ENCODE measurements around the gene SLC26A6.

The SLC26A6 gene

DNA sequence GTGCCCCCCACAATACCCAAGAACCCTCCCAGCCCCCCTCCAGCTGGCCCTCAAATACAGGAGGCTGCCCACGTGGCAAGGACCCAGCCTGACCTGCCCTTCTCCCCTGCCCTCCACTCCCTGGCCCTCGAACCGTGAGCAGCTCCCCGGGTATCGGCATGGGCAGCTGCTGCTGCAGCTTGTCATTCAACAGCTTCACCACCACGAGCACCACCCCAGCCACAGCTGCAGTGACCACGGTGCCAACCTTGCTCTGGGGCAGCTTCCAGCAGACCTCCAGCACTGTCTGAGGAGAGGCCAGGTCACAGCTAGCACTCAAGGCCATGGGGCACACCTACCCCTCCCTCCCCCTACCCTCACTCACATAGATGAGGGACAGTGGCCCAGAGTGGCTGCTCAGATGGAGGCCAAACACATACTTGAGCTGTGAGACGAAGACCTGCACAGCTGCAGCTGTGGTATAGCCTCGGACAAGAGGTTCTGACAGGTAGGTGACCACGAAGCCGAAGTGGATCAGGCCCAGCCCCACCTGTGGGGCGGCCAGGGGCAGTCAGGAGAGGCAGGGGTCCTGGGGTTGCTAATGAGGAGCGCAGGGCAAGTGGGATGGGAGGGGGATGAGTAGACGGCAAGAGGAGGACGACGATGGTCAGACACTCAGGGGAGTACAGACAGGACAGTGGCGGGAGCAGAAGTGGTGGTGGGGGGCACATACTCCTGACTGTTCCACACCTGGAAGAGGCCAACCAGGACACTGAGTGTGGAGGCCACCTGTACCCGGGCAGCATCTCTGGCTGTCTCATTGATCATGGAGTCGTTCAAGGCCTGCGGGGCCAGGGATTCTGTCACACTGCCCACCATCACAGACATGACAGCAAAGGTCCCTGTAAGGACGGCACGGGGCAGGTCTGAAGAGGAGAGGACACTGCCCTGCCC lies 3.5 kb downstream of the SLC26A6 start:
- DNase-seq (ENCODE audit: low read depth, low spot score): no peak

DNA sequence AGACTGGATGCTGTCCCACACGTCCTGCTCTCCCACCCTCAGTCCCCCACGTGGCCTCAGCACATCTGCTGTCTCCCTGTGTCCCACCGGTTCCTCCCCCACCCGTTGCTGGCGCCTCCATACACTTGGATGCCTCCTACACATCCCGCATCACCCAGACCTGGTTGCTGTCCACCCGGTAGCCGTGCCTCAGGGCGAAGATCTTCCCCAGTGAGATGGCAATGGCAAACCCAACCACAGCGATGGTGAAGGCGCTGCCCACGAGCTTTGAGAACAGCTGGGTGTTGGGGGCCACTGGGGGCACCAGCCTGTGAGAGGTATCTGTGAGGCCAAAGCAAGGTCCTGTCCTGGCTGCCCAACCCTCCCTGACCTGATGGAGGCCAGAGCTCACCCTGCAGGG lies 4.4 kb downstream of the SLC26A6 start:
- no peak for DNase-seq (ENCODE audit: low read depth, low spot score)

DNA sequence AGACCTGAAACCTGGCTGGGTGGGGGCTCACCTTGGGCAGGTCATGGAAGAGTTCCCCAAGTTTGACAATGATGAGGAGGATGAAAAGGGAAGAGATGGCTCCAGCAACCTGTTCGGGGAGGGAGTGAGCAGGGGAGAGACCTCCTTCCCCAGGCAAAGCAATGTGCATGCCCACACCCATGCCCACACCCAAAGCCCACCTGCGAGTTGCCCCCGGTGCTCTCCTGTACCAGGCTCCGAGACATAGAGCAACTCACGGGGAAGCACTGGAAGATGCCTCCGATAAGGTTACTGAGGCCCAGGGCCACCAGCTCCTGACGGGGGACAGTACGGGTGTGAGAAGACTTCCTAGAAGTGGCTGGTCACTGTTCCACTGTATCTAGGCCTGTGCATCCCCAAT lies 4.9 kb downstream of the SLC26A6 start:
- no peak for DNase-seq (ENCODE audit: low read depth, low spot score)

GRCh38 chr3:48629894-48630293 lies 5.4 kb downstream of the SLC26A6 start:
- DNase-seq (ENCODE audit: low read depth, low spot score): no peak

DNA sequence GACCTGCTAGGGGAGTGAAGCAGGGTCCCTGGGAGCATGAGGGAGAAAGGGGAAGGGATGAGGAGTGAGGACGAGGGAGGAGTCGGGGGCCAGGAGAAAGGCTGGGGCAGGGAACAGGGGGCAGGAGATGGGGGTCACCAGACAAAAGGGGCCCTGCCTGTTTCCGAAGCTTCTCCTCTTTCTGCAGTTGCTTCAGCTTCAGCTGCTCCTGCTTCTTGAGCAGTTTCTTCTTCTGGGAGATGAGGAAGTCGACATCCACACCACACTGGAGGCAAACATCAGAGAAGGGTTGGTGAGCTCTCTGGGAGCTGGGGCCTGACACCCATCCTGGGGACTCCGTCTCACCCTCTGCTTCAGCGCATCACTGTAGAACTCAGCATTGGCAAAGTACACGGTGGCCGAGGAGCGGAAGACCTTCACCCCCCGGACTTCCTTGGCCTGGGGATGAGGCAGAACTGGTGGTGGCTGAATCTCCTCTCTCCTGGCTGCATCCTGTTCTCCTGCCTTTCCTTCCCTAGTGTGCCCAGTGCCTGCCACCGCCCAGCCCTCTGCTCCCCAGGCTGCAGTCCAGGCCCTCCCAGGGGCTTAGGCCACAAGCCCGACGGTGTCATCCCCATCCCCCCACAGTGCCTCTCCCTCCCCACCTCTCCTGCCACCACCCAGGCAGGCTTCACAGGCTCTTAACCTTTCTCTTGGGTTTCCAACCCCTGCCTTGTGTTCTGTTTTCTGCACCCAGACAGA lies 6.8 kb downstream of the SLC26A6 start:
- DNase-seq (ENCODE audit: low read depth, low spot score): no peak

- no peak for DNase-seq (ENCODE audit: low read depth, low spot score)
These were observed 9.7 kb downstream of the SLC26A6 start for GRCh38 chr3:48625600-48625999.

DNA sequence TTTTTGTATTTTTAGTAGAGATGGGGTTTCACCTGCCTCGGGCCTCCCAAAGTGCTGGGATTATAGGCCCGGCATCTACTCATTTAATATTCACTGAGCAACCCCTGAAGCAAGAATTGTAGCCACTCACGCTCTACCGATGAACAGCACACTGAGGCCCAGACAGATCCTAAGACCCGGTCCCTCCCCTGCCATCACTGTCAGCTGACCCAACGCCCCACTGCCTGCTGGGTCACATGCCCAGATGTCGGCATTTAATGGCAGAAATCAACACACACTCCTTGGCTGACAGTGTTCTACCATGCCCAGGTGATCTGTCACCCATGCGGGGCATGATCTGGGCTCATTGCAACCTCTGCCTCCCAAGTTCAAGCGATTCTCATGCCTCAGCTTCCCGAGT lies 10.5 kb downstream of the SLC26A6 start:
- DNase-seq (ENCODE audit: low read depth, low spot score): no peak

- no peak for DNase-seq (ENCODE audit: low read depth, low spot score)
These were observed 11.3 kb downstream of the SLC26A6 start for GRCh38 chr3:48623851-48624547.

GRCh38 chr3:48621461-48621869 lies 13.8 kb downstream of the SLC26A6 start, which contains the start of gene TMEM89:
Gene TMEM89, minus strand, starts transcription at chr3:48621769. Its CDS starts 13 bp downstream, at chr3:48621756.
- DNase-seq (ENCODE audit: low read depth, low spot score): no peak

DNA sequence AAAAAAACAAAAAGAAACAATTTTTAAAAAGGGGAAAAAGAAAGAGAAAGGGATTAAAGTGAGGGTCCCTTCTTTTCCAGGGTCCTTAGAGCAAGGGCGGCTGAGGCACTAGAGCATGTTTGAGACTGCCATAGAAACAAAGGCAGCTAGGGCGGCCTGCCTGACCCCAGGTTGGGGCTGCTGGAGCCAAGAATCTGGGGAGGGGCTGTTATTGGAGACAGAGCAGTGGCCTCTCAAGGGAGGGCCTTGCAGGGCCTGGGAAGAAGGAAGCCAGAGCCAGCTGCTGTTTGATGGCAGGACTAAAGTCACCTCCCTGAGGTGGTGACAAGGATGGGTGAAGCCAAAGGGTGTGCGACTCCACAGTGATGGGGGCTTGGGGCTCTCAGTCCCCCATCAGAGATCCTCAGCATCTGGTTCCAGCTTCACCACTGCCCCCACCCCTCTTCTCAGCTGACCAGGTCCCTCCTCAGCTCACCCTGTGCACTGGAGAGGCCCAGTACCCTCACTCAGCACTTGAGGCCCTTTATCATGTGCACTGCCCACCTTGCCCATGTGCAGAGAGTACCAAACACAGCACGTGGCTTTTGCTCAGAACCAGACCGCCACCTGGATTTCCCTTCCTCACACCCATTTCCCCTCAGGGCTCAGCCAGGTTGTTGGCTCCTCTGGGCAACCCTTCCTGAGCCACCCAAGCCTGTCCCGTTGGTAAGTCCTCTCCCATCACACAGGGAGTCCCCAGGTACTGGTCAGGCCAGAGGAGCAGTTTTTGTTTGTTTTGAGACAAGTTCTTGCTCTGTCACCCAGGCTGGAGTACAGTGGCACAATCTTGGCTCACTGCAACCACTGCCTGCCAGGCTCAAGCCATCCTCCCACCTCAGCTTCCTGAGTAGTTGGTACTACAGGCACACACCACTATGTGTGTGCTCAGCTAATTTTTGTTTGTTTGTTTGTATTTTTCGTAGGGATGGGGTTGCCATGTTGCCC lies 15.4 kb downstream of the SLC26A6 start:
- DNase-seq (ENCODE audit: low read depth, low spot score): no peak

DNA sequence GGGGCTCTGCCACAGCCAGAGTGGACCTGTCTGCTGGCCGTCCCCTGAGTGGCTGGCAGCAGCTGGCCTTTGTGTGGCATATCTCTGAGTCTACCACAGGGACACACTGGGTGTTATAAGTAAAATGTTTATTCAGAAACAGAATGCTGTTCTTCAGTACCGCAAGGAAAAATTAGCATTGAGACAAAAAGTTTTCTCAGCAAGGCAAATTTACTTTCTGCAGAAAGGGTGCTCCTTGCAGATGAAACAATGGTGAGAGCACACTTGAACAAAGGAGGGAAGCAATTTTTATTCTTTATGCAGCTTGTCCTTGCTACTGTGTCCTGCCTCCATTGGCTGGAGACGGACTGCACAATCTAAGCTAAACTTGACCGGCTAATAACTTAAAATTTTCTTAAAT lies 17.7 kb downstream of the SLC26A6 start:
- no peak for DNase-seq (ENCODE audit: low read depth, low spot score)

DNA sequence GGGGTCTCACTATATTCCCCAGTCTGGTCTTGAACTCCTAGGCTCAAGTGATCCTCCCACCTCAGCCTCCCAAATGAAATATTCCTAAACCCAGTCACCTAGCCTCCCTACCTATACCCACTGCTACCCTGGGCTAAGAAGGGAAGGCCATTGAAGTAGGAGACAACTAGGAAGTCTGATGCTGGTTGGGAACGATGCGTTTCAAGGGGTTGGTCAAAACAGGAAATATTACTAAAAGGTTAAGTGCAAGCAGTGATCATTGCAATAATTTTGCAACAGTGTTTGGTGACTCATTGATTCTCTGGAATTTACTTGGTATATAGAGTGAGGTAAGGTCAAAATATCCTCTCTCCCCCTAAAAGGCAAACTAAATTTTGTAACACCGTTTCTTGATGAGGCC lies 21.2 kb downstream of the SLC26A6 start:
- no peak for DNase-seq (ENCODE audit: low read depth, low spot score)

DNA sequence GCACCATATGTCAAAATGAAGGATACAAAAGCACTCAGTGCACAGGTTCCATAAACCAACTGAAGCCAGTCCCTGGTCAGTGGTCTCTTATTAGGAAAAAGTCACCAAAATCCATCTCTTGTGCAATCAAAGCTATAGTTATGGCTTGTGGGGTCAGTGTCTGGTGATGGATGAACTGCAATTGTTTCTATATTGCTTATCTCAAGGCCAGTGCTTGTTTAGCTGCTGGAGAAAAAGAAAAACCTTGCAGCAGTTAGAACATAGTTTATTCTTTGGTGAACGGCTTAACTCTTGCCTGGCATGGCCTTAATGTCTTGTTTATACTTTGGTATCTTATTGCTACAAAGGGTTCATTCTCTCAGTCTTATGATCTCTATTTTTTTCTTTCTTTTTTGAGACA lies 23.0 kb downstream of the SLC26A6 start:
- DNase-seq (ENCODE audit: low read depth, low spot score): no peak

GRCh38 chr3:48609088-48610005 lies 25.9 kb downstream of the SLC26A6 start, which contains the start of gene UQCRC1:
Gene UQCRC1, minus strand, starts transcription at chr3:48609646. Its CDS starts 26 bp downstream, at chr3:48609620.
- peak; percentile 90 for DNase-seq (ENCODE audit: low read depth, low spot score)

DNA sequence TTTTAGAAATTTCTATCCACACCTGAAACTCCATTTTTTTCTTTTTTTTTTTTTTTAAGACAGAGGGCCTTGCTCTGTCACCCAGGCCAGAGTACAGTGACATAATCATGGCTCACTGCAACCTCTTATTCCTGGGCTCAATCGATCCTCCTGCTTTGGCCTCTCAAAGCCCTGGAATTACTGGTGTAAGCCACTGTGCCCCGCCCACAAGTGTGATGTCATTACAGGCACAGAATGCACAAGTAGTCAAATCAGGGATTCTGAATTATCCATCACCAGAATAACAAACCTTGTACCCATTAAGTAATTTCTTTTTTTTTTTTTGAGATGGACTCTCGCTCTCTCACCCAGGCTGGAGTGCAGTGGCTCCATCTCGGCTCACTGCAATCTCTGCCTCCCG lies 27.7 kb downstream of the SLC26A6 start:
- no peak for DNase-seq (ENCODE audit: low read depth, low spot score)

DNA sequence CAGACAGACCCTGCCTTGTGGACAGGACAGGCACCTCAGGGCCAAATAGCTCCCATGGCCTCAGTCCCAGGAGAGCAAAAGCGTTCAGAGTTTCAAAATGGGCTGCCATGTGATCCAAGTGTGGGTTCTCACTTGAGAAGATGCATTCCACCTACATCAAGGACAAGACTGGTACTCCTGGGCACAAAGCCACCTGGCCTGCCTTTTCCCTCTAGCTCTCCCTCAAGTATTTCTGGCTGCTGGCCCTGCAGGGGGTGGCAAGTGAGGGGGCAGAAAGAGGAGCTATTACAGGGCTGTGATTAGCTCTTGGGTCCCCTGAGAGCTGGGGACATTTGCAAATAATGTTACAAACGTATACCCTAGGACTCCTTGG lies 33.7 kb downstream of the SLC26A6 start:
- DNase-seq (ENCODE audit: low read depth, low spot score): no peak

GRCh38 chr3:48600711-48601621 lies 34.3 kb downstream of the SLC26A6 start:
- no peak for DNase-seq (ENCODE audit: low read depth, low spot score)

GRCh38 chr3:48599509-48600285 lies 35.6 kb downstream of the SLC26A6 start:
- no peak for DNase-seq (ENCODE audit: low read depth, low spot score)

Data from brain pericyte (primary cell).